Hippocampal formation (tissue), 2 donors: ENCODE data around the gene NRG2.

Experiments used
- DNase-seq, 2 donors: peaks; one replicate each; lab custom pipeline; 2025; lab: John Stamatoyannopoulos, UW

The NRG2 gene

DNA sequence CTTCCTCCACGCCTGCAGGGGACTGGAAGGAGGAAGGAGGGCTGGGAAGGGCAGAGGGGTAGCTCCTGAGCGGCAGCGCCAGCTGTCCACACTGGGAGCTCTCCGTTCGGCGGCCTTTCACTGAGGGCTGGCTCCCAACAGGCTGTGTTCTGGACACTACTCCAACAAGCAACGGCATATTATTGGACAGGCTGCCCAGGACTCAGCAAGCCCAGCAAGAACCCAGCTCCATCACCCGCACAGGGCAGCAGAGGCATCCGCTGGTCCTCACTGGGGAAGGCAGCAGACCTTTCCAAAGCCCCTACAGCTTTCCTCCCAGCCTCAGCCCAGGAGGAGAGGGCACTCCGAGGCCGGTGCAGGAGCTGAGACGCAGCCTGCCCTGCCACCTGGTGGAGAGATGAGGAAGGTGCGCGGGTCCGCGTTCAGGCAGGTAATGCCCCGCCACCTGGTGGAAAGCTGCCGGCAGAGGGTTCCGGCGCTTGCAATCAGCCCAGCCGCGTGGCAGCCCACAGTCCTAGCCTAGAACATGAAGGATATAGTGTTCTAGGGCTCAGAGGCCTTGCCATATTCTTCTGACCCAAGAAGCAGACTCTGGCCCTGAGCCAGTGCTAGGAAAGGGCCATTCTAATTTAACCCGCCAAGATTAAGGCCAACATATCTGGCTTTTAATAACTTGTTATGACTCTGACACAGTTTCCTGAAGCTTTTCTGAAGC, 74.4 kb downstream of the NRG2 start:
- peak; percentile 47 to 81 for DNase-seq

DNA sequence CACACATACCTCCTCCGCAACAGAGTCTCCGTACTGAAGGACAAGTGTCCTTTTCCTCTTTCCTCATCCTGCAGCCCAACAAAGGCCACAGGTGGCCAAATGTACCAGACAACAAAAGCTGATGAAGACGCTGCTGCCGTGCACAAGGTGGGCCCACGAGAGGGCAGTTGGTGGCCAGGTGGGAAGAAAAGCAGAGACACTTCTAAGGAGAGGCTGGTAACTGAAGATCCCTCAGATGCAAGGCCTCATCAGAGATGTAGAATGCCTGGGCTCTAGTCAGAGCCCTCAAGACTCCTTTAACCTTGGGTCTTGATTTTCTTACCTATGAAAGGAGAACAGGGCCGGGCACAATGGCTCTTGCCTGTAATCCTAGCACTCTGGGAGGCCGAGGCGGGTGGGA, 75.7 kb downstream of the NRG2 start:
- DNase-seq, result no peak

DNA sequence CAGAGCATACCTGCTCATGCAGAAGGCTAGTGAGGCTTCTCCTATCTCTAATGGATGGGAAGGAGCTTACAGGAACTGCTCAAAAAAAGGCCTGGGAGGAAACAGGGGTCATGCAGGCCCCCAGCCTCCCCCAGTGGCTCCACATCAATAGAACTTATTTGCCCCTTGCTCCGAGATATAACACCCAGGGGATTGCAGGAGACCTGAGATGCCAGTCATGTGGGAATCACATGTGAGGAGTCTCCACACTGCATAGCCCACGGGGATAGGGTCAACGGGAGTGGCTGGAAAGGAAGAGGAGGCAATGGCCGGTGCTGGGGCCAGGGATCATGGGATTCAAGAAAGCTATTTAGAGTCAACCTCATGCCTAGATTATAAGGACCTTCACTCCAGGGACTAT, 76.2 kb downstream of the NRG2 start:
- DNase-seq, result no peak

DNA sequence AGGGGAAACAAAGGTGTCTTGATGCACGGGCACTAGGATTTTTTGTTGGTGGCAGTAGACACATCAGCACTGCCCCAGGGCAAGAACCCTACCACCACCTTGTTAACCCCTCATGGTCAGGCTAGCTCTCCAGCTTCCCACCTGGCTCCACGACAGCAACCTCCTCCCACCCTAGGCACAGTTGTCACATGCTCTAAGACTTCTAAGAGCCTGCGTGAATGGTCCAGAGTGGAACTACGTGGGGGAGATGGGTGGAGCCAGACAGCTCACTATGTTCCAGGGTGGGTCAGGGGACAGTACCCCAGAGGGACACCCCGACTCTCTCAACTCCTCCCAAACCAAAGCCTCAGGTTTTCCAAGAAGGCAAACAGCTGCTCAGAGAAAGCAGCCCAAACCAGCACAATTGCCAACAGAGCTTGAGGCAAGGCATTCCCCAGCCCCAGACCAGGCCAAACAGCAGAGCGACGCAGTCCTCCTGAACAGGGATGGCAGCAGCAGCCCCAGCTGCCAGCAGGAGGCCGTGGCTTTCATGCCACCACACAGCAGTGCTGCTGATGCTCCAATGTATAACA, 78.0 kb downstream of the NRG2 start:
- no peak for DNase-seq

DNA sequence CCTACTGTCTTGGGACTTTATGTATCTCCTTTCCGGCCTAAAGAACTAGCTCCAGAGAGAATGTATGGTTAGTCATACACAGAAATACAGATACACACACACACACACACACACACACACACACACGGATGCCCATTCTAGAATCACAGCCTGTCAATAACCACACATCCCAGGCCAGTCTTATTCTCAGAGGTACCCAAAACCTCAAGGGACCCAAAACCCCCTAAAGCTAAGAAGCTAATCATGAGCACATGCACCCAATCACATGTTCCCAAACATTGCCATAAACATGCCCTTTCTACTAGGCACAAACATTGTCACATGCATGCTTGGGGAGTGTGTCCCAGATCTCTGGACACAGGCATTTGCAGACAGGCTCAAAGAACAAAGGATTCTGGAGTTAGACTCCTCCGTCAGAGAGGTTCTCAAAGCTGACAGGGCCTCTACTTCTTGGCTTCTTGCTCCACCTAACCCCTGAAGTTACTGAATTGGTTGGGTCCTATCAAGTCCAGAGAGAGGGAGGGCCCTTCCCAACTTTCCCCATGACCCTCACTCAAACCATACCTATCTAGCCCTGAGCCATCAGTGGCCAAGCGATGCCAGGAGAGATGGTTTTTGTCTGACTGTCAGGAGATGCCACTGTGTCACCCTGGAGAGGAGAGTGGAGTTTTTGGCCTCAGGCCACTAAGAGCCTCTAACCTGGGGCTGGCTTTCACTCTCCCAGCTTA, 78.7 kb downstream of the NRG2 start:
- DNase-seq, result no peak

DNA sequence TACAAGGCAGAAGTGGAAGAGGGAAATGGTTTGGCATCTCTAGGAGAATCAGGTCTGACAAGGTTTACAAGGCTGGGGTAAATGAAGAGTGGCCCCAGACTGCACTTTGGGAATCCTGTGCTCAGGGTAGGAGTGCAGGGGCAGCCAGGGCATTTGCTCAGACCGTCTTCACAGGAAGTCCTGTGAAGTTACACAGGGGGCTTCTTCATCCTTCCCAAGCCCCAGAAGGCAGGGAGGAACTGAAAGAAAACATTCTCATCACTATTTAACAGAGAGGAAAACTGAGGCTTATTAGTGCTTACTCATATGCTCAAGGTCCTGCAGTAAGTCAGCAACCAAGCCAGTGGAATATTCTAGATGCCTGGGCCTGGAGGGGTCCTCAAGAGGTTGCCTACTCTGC, 80.7 kb downstream of the NRG2 start:
- no peak for DNase-seq

DNA sequence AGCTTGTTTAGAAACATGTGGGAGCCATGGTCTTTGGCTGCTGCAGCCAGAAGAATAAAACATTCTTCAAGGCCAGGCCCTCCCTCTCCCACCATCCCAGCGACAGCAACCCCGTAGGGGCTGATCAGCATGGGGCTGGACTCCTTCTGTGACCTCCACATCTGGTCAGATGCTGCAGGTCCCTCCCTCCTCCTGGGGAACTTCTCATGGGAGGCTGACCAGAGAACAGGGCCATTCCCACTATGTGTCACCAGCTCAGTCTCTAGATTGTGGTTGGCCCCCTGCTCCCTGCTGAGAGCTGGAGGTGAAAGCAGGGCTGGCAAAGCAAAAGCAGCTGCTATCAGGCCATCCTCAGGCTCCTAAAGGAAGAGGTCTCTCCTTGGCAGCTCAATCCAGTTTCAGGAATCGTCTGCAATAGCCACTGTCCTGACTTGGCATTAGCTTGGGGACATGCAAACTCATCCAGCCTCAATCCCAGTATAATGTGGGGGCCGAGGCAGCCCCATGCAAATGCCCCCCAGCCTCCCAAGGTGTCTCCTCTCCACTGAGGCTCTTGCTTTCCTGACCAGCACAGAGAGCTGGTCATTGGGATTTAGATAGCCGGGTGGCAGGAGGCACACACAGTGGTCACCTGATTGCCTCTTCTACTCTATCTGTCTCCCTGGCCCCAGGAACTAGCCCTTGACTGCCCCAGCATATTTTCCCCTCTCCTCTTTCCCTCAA, 81.5 kb downstream of the NRG2 start:
- DNase-seq, result no peak

DNA sequence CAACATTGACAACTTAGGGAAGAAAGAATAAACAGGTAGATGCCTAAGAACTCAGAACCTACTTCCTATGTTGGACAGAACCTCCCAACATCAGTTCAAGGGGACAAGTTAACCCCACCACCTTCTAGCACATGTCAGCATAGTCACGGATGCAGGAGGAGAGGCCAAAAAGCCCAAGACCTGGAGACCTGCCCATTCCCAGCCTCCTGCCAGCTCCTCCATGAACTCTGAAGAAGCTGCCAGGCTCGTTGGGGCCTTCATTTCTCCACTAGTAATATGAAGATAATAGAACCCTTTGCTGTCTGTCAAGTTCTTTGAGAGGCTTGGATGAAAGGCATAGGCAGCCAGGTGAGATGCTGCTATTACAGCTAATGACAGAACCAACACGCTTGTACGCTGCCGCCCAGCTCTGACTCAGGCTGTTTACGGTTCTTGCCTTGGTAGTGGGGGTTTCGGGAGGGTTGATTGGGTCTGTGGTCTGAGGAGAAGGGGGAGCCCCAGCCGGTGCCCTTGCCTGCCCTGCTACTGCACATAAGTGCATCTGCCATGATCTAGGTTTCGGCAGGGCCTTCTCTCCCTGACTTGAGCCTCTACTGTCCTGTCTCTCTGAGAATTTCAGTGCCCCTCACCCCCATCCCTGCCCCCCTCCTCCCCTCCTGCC, 82.2 kb downstream of the NRG2 start:
- no peak for DNase-seq

DNA sequence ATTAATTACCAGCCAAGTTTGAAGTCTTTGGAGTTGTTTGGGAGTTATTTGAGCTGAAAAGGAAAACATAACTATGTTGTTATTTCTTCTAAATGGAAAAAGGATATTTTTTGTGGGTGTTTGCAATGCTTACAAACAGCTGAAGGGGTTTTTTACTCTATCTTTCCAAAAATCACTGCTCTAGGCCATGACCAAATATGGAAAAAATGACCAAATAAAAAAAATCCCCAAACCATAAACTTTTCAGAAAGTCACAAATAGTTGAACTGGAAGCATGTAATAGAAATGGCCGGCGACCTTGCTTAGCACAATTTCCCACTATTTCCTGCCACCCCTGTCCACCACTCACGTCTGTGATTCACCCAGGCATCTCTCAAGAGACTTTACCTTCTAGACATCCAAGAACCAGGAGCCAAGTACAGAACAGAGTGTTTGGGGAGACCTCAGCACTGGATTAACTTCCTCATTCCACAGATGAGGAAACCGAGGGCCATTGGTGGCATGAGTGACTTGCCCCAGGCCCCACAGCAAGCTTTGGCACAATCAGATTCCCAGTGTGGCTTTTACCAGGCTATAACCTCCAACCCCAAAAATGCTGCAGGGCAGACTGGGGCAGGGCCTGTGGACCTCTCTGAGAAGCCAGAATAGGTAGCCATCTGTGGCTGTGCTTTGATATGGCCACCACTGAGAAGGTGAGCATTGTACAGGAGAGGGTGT, 84.5 kb downstream of the NRG2 start:
- DNase-seq, result no peak

DNA sequence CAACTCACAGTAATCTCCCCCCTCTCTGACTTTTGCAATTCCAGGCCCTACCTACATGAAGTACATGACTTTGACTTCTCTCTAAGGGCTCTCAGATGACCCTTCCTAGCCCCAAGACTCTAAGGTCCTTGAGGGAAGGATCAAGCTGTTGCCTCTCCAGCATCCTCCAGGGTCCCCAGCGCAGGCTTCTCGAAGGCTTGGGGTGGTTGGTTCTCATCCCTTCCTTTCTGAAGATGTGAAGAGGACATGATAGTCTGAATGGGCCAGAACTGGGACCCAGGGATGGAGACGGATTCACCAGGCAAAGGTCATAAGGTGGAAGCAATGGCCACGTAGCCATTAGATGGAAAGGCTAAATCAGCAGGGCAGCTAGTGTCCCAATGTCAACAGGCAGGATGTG, 86.8 kb downstream of the NRG2 start:
- no peak for DNase-seq

DNA sequence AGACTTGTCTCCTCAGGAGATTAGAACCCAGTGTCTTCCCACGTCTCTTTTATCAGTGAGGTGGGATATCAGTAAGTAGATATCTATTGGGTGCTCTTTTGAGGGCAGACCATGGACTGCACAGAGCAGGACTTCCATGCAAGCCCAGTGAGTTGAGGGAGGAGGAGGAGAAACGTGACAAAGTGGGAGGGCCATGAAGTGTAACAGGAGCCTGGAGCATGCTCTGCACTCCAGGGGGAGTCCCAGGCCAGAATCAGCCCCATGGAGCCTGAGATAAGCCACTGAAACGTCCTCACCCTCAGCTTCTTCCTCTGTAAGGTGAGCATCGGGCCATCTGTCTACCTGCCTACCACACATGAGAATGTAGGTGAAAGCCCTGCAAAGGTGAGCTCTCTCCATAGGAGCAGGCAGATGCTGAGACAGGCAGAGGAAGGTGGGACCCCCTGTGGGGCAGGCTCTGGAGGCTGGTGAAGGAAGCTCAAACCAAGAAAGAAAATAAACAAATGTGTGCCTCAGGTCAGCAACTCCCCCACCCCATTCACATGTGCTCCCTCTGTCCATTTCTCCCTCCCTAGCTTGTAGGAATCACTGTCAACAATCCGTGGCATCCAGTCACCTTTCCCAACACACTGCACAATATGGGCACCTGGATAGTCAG, 87.4 kb downstream of the NRG2 start:
- DNase-seq, result no peak

DNA sequence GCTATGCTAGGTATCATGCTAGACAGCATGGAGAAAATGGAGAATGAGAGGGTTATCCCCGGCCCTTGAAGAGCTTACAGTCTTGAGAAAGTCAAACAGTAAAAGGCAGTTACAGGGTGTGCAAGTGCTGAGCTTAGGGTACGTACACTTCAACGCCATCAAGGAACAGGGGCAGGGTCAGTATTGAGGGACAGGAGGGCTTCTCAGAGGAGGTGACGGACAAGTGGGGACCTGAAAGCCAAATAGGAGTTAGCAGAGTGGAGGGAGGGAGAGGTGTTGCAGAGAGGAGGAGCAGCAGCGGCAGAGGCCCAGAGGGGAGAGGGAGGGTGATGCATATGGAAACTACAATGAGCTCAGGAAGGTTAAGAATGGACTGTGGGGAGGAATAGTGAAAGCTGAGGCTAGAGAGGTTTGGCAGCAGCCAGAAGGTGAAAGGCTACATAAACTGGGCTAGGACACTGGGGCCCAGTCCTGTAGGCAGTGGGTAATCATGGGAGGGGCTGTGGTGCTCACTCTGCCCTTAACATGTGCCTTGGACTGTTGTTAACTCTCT, 88.0 kb downstream of the NRG2 start:
- no peak for DNase-seq

DNA sequence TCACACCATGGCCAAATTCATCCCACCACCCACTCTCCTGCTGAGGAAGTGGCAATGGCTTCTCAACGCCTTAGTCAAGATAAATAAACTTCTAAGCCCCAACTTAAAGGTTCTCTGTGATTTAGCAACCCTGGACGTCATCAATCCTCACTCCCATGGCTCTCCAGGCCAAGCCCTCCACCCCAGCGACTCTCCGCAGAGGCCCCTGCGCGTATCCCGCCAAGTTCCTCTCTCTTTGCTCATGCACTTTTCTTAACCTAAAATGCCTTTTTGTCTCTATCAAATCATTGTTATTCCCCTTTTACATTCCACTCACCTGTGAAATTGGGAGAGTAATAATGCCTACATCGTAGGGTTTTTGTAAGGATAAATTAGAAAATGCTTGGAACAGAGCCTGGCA, 88.6 kb downstream of the NRG2 start:
- no peak for DNase-seq

DNA sequence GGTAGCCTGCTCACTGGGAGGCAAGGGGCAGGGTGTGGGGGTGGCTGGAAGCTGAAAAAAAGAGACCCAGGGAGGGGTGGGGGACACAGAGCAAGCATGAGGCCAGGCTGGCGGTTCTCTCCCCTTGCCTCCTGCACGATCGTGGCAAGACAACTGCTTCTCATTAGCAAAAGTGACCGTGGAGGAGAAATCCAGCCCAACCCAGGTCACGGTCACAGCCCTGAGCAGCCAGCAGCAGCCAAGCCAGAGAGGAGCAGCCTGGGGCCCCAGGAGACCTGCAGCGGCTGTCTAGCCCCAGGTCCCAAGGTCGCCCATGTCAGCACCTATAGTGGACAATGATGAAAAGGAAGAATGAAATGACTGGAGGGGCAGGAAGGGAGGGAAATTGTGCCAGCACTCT, 89.1 kb downstream of the NRG2 start:
- no peak for DNase-seq

DNA sequence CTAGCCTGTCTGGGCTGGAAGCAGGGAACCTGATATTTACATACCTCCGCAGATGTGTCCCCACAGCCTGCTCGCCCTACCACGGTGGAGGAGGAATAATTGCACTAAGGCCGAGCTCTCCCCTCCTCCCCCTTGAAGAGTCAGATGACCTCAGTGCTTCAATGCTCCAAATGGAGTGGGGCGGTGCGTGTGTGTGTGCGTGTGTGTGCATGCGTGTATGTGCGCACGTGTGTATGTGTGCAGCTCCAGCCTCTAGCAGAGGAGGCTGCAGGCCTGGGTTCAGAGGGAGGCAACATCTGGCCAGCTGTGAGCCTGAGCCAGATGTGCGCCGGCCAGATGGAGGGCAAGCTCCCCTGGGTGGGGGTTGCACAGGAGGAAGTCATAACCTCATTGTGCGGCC, 90.5 kb downstream of the NRG2 start:
- DNase-seq, result no peak

DNA sequence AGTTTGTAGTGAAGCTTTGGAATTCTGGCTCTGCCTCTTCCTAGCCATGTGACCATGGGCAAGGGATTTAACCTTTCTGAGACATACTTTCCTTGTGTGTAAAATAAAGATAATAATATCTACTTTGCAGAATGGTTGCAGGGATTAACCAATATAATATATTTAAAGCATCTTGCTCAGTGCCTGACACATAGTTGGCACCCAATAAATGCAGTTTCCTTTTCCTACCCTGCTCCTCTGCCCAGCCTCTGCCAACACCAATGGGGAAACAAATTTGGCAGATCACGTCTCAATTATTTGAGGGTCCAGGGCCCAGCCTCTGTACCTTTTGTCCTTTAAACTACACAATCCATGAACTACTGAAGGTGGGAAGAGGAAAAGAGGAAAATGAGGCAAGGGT, 91.1 kb downstream of the NRG2 start:
- DNase-seq, result no peak

DNA sequence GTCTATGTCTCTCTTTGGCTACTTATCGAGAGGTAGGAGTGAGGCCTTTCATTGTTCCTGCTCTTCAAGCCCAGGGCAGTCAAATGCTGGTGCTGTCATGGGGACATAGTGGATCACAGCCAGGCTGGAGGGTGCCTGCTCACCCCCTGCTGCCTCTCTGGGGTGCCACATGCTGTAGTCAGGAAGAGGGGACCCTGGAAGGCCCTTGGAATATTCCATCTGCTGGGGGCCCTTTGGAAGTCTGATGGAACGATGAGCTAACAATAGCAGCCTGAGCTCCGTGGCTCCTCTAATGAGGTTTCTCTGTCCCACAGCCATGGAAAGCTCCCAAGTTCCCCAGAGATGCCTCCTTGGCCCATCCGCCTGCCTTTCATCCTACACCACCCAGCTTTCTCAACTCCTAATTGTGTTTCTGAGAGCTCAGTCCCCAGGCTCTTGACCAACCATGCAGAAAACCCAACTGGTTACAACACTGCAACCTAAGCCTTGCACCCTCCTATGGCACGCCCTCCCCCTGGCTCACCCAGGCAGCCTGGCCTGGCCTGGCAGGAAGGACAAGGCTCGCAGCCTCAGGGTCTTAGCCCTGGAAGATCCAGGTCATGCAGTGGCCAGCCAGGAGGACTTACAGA, 91.7 kb downstream of the NRG2 start:
- no peak for DNase-seq

DNA sequence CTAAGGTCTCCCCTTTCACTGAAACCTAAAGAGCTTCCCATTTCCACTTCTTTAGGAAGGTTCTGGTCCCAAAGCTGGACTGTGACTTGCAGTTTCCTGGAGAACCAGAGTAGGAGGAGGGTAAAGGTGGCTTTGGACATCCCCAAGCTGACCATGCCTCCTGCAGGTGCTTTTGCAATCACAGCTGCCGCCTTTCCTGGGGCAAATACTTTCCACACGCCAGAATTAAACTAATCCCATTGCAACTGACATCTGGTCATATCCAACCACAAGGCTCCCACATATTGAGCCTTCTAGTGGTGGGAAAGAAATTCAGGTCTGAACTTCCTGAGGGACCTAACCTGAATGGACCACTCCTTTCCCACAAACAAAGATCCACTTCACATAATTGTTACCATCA, 92.7 kb downstream of the NRG2 start:
- no peak for DNase-seq

DNA sequence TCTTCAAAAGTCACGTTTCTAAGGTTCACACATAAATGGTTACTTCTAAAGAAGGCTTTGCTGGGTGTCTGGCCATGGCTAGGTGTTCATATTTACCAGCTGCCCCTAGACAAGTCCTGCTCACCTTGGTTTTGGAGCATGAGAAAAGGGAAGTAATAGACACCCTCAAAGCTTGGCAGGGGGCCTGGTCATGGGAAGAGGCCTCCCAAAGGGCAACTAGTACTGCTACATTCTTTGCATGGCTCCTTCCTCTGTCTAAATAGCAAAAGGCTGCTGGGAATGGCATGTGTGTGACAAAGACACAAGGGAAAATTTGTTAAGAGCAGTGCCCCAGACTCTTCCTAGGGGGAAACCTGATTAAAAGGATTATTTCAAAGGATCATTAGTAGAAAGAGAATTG, 93.4 kb downstream of the NRG2 start:
- DNase-seq, result no peak

DNA sequence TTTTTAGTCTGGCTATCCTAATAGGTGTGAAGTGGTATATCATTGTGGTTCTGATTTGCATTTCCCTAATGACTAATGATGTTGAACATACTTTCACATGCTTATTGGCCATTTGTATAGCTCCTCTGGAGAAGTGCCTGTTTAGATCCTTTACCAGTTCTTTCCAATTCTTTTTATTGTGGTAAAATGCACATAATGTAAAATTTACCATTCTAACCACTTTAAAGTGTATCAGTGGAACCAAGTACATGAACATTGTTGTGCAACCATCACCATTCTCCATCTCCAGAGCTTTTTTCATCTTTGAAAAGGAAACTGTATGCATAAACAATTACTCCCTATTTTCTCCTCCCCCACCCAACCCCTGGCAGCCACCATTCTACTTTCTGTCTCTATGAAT, 95.4 kb downstream of the NRG2 start:
- no peak for DNase-seq
